Upper lobe of left lung (tissue), 4 donors: ENCODE results near the gene MAP7D3.

Source experiments
- CTCF ChIP-seq, 6 experiments: fragments of 450-650 bp in 4 of 6; fragments of 200-600 bp in 2 of 6; sonication (generic) in 2 of 6; IDR thresholded peaks; one replicate each; pipeline ENCODE4 v1.5.1; 2016 to 2019; ENCODE audit warnings: antibody characterized with exemption in 6 of 6
- POLR2A ChIP-seq, 4 donors: fragments of 450-650 bp; IDR thresholded peaks; one replicate each; pipeline ENCODE4 v1.5.1; 2016 to 2017; ENCODE audit warnings: antibody characterized with exemption in 4 of 4, mild to moderate bottlenecking in 2 of 4
- POLR2AphosphoS5 ChIP-seq, 2 donors: sonication (generic); formaldehyde crosslinking; IDR thresholded peaks; one replicate each; pipeline ENCODE4 v1.5.1; 2017; ENCODE audit warnings: antibody characterized with exemption in 2 of 2

- TF ChIP-seq CTCF (IDR thresholded peaks at IDR 0.05) (no peak), POLR2AphosphoS5 (IDR thresholded peaks at IDR 0.05) (no peak), POLR2A (IDR thresholded peaks at IDR 0.05) (no peak)
Observed at GRCh38 chrX:136209751-136210150, 41.4 kb downstream of the MAP7D3 start.
